GM15510 (cell line): ENCODE measurements around the gene CHST3.

ENCODE experiments used
- POLR2A ChIP-seq: IDR thresholded peaks from 3 replicates; pipeline ENCODE4 v1.6.1; 2011; ENCODE audit warnings: borderline replicate concordance; ENCODE audit not compliant: insufficient read length; ENCODE audit errors: extremely low read depth

Gene CHST3

DNA sequence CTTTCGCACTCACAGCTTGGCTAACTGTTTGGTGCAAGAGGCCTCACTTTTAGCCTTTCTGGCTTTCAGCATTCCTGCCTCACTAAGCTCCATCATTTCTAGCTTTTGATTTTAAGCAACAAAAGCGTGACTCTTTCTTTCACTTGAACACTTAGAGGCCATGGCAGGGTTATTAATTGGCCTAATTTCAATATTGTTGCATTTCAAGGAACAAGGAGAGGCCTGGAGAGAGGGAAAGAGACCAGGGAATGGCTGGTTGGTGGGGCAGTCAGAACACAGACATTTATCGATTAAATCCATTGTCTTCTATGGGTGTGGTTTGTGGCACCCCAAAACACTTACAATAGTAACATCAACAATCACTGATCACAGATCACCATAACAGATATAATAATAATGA, 31.3 kb downstream of the CHST3 start:
- TF ChIP-seq POLR2A, result no peak

GRCh38 chr10:71995887-71996575, 31.8 kb downstream of the CHST3 start:
- TF ChIP-seq POLR2A, result no peak

DNA sequence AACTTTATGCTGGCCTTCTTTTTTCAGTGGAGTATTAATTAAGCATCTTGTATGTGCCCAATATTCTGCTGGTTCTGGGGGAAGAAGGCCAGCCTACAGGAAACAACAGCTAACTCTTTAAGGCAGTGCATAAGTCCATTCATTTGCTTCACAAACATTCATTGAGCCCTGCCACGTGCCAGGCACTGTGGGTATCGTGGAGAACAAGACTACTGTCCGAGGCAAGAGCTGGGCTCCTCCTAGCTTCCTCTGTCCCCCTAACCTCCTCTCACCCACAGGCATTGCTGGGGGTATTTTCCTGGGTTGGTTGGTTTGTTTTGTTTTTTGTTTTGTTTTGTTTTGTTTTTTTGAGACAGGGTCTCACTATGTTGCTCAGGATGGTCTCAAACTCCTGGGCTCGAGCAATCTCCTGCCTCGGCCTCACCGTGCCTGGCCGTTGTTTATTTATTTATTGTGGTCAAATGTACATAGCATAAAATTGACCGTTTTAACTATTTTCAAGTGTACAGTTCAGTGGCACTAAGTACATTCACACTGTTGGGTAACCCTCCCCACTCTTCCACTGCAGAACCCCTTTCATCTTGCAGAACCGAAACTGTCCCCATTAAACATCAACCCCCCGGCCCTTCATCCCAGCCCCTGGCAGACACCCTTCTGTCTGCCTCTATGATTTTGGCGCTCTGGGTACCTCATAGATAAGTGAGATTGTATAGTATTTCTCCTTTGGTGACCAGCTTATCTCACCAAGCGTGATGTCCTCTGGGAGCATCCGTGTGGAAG, 32.6 kb downstream of the CHST3 start:
- TF ChIP-seq POLR2A, result no peak

DNA sequence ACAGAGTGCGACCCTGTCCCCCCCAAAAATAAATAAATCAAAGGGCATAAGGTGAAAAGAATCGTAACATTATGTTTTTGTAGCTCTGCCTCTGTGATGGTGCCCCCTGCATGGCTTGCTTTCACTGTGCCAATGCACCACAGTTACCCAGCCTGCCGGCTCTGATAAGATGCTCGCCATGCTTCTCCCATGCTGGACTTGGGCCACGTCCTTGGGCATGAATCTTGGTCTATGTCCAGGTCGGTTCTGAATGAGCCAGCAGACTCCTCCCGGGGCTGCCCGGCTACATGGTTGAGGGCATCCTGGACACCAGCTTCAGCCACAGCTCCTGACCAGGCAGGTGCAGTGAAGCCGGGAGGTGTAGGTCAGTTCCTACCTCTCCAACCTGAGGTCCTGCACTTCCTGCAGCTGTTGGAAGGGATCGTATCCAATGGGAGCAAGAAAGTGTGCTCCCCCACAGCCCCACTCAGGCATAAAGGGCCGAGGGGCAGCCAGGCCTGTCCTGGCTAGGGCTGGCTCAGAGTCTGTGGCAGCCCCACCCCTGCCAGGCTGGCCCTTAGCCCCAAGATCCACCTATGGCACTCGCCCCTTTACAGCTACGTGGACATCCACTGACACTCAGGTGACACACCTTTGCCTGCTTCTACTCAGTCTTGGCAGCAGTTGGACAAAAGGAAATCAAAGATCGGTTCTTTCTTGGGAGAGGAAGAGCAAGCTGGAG, 34.1 kb downstream of the CHST3 start:
- TF ChIP-seq POLR2A, result no peak

DNA sequence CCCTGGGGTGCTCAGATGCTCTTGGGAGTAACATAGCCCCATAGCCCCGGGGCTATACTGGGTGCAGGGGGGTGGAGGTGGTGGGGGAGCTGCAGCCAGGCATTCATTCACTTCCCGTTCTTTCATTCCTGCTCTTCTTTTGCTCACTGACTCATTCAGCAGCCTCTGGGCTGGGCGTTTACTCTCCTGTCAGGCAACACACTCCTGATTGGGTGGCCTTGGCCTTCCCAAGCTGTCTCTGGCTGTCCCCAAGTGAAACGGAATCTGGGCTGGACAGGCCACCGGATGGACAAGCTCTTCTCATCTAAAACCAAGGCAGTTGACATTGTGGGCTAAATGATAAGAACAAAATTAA, 34.6 kb downstream of the CHST3 start:
- TF ChIP-seq POLR2A, result no peak

GRCh38 chr10:71999360-72000072, 35.3 kb downstream of the CHST3 start:
- TF ChIP-seq POLR2A, result no peak

DNA sequence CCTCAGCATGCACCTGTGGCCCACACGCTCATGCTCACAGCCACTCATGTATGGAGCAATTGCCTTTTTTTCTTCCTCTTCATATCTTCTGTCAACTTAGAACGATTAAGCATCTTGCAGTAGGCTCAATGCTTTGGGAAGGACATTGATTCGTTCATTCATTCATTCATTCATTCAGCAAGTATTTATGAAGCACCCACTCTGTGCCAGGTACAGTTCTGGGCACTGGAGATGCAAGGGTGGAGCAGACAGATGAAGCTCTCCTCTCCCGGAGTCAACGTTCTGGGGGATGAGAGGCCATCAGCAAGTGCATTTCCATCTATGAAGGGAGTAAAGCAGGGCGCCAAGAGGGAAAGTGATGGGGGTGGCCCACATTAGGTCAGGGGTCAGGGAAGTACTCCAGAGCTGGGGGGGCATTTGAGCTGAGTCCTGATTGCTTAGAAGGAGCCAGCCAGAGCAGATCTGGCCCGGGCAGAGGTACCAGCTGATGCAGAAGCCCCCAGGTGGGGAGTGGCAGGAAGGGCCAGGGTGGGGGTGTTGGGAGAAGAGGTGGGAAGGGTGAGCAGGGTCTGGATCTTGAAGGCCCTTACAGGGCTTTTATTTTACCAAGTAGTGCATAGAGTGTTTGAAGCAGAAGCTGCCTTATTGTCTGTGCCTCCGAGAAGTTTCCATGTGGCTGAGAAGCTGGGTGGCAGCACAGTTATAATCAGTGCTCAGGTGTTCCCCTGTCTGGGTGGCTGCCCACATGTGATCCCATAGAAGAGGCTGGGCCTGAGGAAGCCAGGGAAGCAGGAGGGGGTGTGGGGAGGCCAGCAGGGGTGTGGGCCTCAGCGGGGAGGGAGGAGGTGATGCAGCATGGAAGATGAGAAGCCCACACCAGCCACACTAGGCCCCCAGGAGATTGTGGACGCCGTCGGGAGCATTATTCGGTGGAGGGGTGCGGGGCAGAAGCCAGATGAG, 36.2 kb downstream of the CHST3 start:
- no peak for TF ChIP-seq POLR2A

DNA sequence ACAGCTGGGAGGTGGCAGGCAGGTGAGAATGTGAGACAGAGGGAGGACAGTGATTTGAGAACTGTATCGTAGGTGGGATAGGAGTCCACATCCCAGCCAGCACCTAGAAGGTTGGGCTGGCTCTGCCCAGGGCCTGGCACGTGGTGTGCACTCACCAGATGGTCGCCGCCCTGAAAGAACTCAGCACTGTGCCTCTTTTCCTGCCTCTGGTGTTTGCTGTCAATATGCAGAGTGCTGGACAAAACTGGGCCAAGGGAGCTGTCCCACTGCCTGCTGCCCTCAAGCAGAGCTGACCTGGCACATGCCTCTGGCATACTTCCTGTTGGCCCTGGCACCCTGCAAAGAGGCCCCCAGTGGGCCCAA, 36.8 kb downstream of the CHST3 start:
- TF ChIP-seq POLR2A, result no peak

- no peak for TF ChIP-seq POLR2A
Observed at GRCh38 chr10:72002354-72003295, 38.4 kb downstream of the CHST3 start.

DNA sequence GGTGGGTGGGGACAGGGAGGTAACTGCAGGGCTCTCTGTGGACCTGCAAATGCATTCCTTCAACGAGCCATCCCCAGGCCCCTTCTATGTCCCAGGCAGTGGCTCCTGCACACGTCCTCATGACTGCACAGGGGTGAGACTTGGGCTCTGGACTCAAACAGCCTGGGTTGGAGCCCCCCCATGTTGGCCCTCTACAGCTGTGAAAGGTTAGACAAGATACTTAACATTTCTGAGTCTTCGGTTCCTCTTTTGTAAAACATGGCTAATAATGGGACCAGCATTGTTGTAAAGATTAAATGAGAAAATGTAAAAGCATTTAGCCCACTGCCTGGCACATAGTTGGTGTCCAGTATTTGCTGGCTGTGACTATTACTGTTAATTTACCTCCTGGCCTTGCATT, 41.8 kb downstream of the CHST3 start:
- TF ChIP-seq POLR2A, result no peak

GRCh38 chr10:72007246-72007892, 43.2 kb downstream of the CHST3 start:
- no peak for TF ChIP-seq POLR2A
